ENCODE data around the gene GOLGA5. TPM values are rescaled to one million over a fixed set of nuclear protein-coding genes. Genes with fewer than 3 reads are reported as not detected.
"Not testable (repeated sequence)": the region's sequence is repeated elsewhere in the genome, so short reads cannot be mapped to it uniquely, and the experiment has no call there.

Gene GOLGA5, protein sequence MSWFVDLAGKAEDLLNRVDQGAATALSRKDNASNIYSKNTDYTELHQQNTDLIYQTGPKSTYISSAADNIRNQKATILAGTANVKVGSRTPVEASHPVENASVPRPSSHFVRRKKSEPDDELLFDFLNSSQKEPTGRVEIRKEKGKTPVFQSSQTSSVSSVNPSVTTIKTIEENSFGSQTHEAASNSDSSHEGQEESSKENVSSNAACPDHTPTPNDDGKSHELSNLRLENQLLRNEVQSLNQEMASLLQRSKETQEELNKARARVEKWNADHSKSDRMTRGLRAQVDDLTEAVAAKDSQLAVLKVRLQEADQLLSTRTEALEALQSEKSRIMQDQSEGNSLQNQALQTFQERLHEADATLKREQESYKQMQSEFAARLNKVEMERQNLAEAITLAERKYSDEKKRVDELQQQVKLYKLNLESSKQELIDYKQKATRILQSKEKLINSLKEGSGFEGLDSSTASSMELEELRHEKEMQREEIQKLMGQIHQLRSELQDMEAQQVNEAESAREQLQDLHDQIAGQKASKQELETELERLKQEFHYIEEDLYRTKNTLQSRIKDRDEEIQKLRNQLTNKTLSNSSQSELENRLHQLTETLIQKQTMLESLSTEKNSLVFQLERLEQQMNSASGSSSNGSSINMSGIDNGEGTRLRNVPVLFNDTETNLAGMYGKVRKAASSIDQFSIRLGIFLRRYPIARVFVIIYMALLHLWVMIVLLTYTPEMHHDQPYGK
- total RNA-seq (2014; rRNA removed; shearing (Covaris generic); ENCODE audit: low replicate concordance): 16.2 and 19.2 TPM in 2 replicates

- in situ Hi-C loops (cut with HindIII; ENCODE audit: low pct_unique_long_range_greater_than_20kb, low sequenced_read_pairs): no loop called here
- peak; percentile 96 for DNase-seq (ENCODE audit: low read depth)
These were observed at the start of gene GOLGA5 for GRCh38 chr14:92793709-92794546. Gene GOLGA5 (plus strand): TSS chr14:92794305. CDS start chr14:92797438, 3,133 bp downstream.

DNA sequence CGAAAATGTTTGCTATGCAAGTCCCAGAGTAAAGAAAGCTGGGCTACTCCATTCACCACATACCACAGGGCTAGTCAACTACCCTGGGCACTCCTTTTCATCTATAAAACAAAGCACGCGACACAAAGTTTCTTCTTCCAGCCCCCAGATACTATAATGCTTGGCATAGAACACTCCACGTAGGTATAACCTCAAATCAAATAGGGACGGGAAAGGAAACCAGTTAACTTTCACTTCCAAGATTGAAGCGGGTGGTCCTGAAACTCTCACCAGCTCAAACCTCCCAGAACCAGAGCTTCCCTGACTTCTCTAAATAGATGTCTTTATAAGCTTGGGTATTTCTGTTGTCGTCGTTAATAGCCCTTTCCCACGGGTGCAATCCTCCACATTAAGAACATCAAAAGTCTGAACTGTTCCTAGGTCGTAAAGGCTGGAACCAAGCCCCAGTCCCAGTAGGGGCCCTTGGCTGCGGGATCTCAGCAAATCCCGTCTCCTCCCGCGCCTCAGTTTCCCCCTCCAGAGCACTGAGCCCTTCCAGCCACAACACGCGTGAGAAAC lies 46.3 kb upstream of the GOLGA5 start:
- in situ Hi-C loops (cut with HindIII; ENCODE audit: low pct_unique_long_range_greater_than_20kb, low sequenced_read_pairs): no loop called here
- no peak for DNase-seq (ENCODE audit: low read depth)

- peak; percentile 82 for DNase-seq (ENCODE audit: low read depth)
These were observed 45.7 kb upstream of the GOLGA5 start, which contains the start of gene LGMN for GRCh38 chr14:92748259-92749016. Gene LGMN (minus strand): TSS chr14:92748627. CDS start chr14:92732786, 15,841 bp downstream.

GRCh38 chr14:92750222-92750728 lies 43.8 kb upstream of the GOLGA5 start:
- DNase-seq (ENCODE audit: low read depth); in situ Hi-C loops (cut with HindIII; ENCODE audit: low pct_unique_long_range_greater_than_20kb, low sequenced_read_pairs): not testable (repeated sequence)

More at GRCh38 chr14:92748259-92749016, 45.7 kb upstream of the GOLGA5 start, which contains the start of gene LGMN:
- in situ Hi-C loops (cut with HindIII; ENCODE audit: low pct_unique_long_range_greater_than_20kb, low sequenced_read_pairs): no loop called here

DNA sequence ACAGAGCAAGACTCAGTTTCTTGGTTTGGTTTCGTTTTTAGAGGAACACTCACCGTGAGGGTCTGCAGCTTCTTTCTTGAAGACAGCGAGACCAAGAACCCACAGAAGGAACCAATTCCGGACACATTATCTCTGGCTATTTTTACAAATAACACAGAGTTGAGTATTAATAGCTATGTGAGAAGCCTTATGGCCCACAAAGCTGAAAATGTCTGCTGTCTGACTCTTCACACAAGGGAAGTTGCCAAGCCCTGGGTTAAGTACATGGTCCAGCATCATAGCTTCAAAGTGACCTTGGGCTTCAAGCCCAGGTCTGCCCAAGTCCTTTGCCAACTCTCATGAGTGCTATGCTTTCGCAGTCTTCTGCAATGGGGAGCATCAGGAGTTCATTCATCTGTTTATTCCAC lies 43.1 kb upstream of the GOLGA5 start:
- in situ Hi-C loops (cut with HindIII; ENCODE audit: low pct_unique_long_range_greater_than_20kb, low sequenced_read_pairs): no loop called here
- no peak for DNase-seq (ENCODE audit: low read depth)

DNA sequence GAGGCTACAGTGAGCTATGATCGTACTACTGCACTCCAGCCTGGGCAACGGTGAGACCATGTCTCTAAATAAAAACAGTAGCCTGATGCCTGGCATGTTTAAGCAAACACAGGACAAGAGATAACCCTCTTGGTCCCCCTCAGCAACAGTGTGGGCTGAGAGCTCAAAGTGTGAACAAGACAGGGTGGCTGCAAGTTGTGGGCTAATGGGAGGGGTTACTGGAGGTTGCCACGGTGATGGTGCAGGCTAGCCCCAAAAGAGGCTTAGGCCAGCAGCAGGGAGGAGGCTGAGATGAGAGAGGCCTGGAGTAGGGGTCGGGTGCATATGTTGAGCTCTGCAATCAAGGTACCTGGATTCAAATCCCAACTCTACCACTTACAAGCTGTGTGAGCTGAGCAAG lies 42.3 kb upstream of the GOLGA5 start:
- no peak for DNase-seq (ENCODE audit: low read depth)
- in situ Hi-C loops (cut with HindIII; ENCODE audit: low pct_unique_long_range_greater_than_20kb, low sequenced_read_pairs): no loop called here

- in situ Hi-C loops (cut with HindIII; ENCODE audit: low pct_unique_long_range_greater_than_20kb, low sequenced_read_pairs): no loop called here
These were observed 40.9 kb upstream of the GOLGA5 start for GRCh38 chr14:92753250-92753649.

GRCh38 chr14:92754966-92755365 lies 39.1 kb upstream of the GOLGA5 start:
- no peak for DNase-seq (ENCODE audit: low read depth)
- in situ Hi-C loops (cut with HindIII; ENCODE audit: low pct_unique_long_range_greater_than_20kb, low sequenced_read_pairs): no loop called here

More at GRCh38 chr14:92753250-92753649, 40.9 kb upstream of the GOLGA5 start:
- no peak for DNase-seq (ENCODE audit: low read depth)

GRCh38 chr14:92755495-92755894 lies 38.6 kb upstream of the GOLGA5 start:
- in situ Hi-C loops (cut with HindIII; ENCODE audit: low pct_unique_long_range_greater_than_20kb, low sequenced_read_pairs): no loop called here
- DNase-seq (ENCODE audit: low read depth): no peak

DNA sequence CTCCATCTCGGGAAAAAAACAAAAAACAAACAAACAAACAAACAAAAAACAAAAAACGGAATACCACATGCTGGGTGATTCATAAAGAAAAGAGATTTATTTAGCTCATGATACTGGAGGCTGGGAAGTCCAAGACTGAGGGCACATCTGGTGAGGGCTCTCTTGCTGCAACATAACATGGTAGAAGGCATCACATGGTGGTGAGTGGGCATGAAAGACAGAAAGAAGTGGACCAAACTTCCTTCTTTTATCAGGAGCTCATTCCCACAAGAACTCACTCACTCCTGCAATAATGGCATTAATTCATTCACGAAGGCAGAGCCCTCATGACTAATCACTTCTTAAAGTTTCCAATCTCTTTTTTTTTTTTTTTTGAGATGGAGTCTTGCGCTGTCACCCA lies 37.7 kb upstream of the GOLGA5 start:
- in situ Hi-C loops (cut with HindIII; ENCODE audit: low pct_unique_long_range_greater_than_20kb, low sequenced_read_pairs): no loop called here
- DNase-seq (ENCODE audit: low read depth): no peak

GRCh38 chr14:92759300-92759678 lies 34.8 kb upstream of the GOLGA5 start:
- DNase-seq (ENCODE audit: low read depth): peak; percentile 86
- in situ Hi-C loops (cut with HindIII; ENCODE audit: low pct_unique_long_range_greater_than_20kb, low sequenced_read_pairs): no loop called here

- peak; percentile 9 for DNase-seq (ENCODE audit: low read depth)
These were observed 34.2 kb upstream of the GOLGA5 start for GRCh38 chr14:92759679-92760523.

DNA sequence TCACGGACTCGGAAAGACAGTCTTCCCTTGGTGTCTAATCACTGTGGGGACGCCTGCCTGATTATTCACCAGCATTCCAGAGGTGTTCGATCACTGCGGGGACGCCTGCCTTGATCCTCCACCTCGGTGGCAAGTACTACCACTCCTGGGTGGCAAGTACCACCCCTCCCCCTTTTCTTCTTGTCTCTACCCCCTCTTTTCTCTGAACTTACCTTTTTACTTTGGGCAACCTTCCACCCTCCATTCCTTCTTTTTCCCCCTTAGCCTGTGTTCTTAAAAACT lies 33.6 kb upstream of the GOLGA5 start:
- no peak for DNase-seq (ENCODE audit: low read depth)
- in situ Hi-C loops (cut with HindIII; ENCODE audit: low pct_unique_long_range_greater_than_20kb, low sequenced_read_pairs): no loop called here

More at GRCh38 chr14:92759679-92760523, 34.2 kb upstream of the GOLGA5 start:
- in situ Hi-C loops (cut with HindIII; ENCODE audit: low pct_unique_long_range_greater_than_20kb, low sequenced_read_pairs): no loop called here

- in situ Hi-C loops (cut with HindIII; ENCODE audit: low pct_unique_long_range_greater_than_20kb, low sequenced_read_pairs); DNase-seq (ENCODE audit: low read depth): not testable (repeated sequence)
These were observed 30.2 kb upstream of the GOLGA5 start for GRCh38 chr14:92763666-92764631.

DNA sequence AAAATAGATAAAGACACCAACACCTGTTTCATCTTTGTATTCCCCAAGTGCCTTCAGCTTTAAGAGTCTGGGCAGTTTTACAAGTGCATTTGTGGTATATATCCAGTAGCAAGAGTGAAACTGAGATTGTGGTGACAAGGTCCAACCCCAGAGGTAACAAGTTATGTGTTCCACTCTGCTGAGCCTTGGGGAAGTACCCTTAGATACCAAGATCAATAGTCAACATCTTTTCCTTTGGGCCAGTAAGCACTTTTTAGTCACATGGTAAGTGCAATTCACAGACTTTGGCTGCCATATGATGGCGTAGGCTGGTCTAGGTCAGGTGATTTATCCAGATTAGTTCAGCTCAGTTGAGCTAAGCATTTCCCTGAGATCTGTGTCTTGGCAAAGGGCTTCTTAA lies 25.9 kb upstream of the GOLGA5 start:
- in situ Hi-C loops (cut with HindIII; ENCODE audit: low pct_unique_long_range_greater_than_20kb, low sequenced_read_pairs): not testable (repeated sequence)
- DNase-seq (ENCODE audit: low read depth): peak; percentile 84
